ENCODE data around the gene ABTB2. TPM values are rescaled to one million over a fixed set of nuclear protein-coding genes. Genes with fewer than 3 reads are reported as not detected.

Gene ABTB2
- total and polyA plus RNA-seq, 10 of the 15 experiments (the other 5 are each of a cell fraction or from before 2014, with no cell fraction given) = 0.13 to 2.1 (median 0.72) TPM

DNA sequence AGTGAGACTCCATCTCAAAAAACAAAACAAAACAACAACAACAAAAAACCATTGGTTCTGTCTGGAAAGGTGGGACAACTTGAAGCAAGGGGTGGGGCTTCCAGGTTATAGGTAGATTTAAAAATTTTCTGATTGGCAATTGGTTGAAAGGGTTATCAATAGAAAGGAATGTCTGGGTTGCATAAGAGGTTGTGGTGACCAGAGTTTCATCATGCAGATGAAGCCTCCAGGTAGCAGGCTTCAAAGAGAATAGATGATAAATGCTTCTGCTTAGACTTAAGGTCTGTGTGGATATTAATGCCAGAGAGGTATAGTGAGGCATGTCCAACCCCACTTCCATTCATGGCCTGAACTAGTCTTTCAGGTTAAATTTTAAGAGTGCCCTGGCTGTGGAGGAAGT is 135.8 kb downstream of the ABTB2 start:
- Histone ChIP-seq H3K4me3 (no peak overlapping the region), H3K4me1 (ENCODE audit: control insufficient read depth, insufficient read depth, low read length) (no peaks in the 10 kb centered on the region), H3K79me2 (ENCODE audit: control insufficient read depth, insufficient read depth, low read length) (no peaks in the 10 kb centered on the region), H3K27ac (ENCODE audit: control insufficient read depth, insufficient read depth) (no peak overlapping the region), H2AFZ (ENCODE audit: control insufficient read depth, low read depth, low read length) (no peak overlapping the region), H3K4me2 (ENCODE audit: control insufficient read depth, insufficient read depth) (no peak overlapping the region), H3K36me3 (ENCODE audit: control insufficient read depth in 2 of 2, insufficient read depth in 2 of 2, low read length in 1 of 2) (no peaks in the 10 kb centered on the region), H3K27me3 (replicated peaks in 1 of 2; ENCODE audit: control insufficient read depth in 2 of 2, insufficient read depth in 2 of 2, low read length in 1 of 2) (no peaks in the 10 kb centered on the region; a peak in 1 of 4 replicates), H3K9ac (ENCODE audit: control insufficient read depth, insufficient read depth, low read length) (no peak overlapping the region), H3K9me3 (replicated peaks; ENCODE audit: control insufficient read depth, insufficient read depth, low read length) (no peaks in the 10 kb centered on the region), H4K20me1 (ENCODE audit: control insufficient read depth, insufficient read depth) (no peaks in the 10 kb centered on the region; the same call in 1 of the 2 replicates)
- ATAC-seq = no peak
- DNase-seq (ENCODE audit: low read depth, low spot score) = no peak
- ChIA-PET POLR2A (no interaction called here), RAD21 (ENCODE audit: unreplicated experiment) (no interaction called here), SMC1A (ENCODE audit: uncharacterized antibody, unreplicated experiment) (interaction anchor here (0.7 to 3.8 kb wide), 3 partner anchors 11 to 135 kb away, joined by 3 to 10 read pairs (median 5); no protein-coding TSS in a partner anchor), CTCF (no interaction called here)
- no peak for FAIRE-seq
- BruUV-seq (replicated peaks) = no TSS peak
- TF ChIP-seq YBX1 (IDR thresholded peaks at IDR 0.05) (no peak), POLR2A (IDR thresholded peaks at IDR 0.05; ENCODE audit: low read depth, low read length) (no peak), KDM1A (IDR thresholded peaks at IDR 0.05; ENCODE audit: borderline replicate concordance) (no peak)
- intact Hi-C loops (cut with micrococcal nuclease; ENCODE audit: unreplicated experiment) (no loop called here), in situ Hi-C loops (cut with MboI) (no loop called here)

DNA sequence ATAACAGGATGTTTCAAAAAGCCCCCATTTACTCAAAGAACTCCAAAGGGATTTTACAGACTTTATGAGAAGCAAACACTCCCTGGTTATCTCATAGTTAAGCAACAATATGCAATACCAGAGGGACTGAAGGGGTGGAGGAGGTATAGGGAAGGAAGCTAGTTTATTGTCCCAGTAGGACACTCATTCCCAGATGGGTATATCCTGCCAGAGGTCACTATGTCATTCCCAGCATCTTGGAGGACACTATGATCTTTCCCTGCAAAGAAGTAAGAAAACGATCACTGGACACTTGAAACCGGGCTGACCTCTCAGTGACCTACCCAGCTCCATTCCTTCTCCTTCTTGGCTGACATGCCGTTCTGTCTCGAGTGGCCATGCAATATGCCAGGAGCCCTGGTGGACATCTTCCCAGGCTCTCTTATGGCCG is 137.9 kb downstream of the ABTB2 start:
- no peaks in the 10 kb centered on the region for H3K79me2 ChIP-seq (ENCODE audit: control insufficient read depth, insufficient read depth, low read length)
- H3K4me3 ChIP-seq = no peak overlapping the region
- RAD21 ChIA-PET (ENCODE audit: unreplicated experiment) = interaction anchor here (1.5 kb wide), 1 partner anchor 46 kb away, joined by 5 read pairs; no protein-coding TSS in a partner anchor
- H3K4me2 ChIP-seq (ENCODE audit: control insufficient read depth, insufficient read depth) = no peak overlapping the region
- FAIRE-seq = no peak
- H2AFZ ChIP-seq (ENCODE audit: control insufficient read depth, low read depth, low read length) = no peak overlapping the region
- no peak for TF ChIP-seq STAT1 (conservative IDR thresholded peaks at IDR 0.05)
- no peak for TF ChIP-seq RELA (IDR thresholded peaks at IDR 0.05; ENCODE audit: borderline replicate concordance, partially characterized antibody)
- no peak for TF ChIP-seq RUNX3 (IDR thresholded peaks at IDR 0.05; ENCODE audit: low read length)
- TF ChIP-seq ATF7 (IDR thresholded peaks at IDR 0.05; ENCODE audit: low read depth) = no peak
- TF ChIP-seq HDAC2 (IDR thresholded peaks at IDR 0.05) = no peak
- TF ChIP-seq ZNF217 (IDR thresholded peaks at IDR 0.05) = no peak
- no peak for TF ChIP-seq RFX5 (IDR thresholded peaks at IDR 0.05; ENCODE audit: low read depth, low read length)
- DNase-seq (ENCODE audit: low read depth, low spot score) = no peak
- intact Hi-C loops (cut with micrococcal nuclease; ENCODE audit: unreplicated experiment) = no loop called here
- 55% methylated on average over 5 of the region's 5 CpGs for WGBS (ENCODE audit: insufficient coverage, insufficient replicate concordance, low lambda C conversion rate, missing lambda C conversion rate)
- H3K27me3 ChIP-seq (replicated peaks in 1 of 2; ENCODE audit: control insufficient read depth in 2 of 2, insufficient read depth in 2 of 2, low read length in 1 of 2) = no peaks in the 10 kb centered on the region; a peak in 1 of 4 replicates
- in situ Hi-C loops (cut with MboI) = no loop called here
- ATAC-seq = no peak
- H3K9me3 ChIP-seq (replicated peaks; ENCODE audit: control insufficient read depth, insufficient read depth, low read length) = no peaks in the 10 kb centered on the region
- POLR2A ChIA-PET = no interaction called here
- no peaks in the 10 kb centered on the region for H3K36me3 ChIP-seq (ENCODE audit: control insufficient read depth in 2 of 2, insufficient read depth in 2 of 2, low read length in 1 of 2)
- H3K4me1 ChIP-seq (ENCODE audit: control insufficient read depth, insufficient read depth, low read length) = no peaks in the 10 kb centered on the region; the same call in 1 of the 2 replicates
- SMC1A ChIA-PET (ENCODE audit: uncharacterized antibody, unreplicated experiment) = no interaction called here
- no peaks in the 10 kb centered on the region; the same call in 1 of the 2 replicates for H4K20me1 ChIP-seq (ENCODE audit: control insufficient read depth, insufficient read depth)
- no peak overlapping the region for H3K9ac ChIP-seq (ENCODE audit: control insufficient read depth, insufficient read depth, low read length)
- CTCF ChIA-PET = no interaction called here
- no TSS peak for BruUV-seq (replicated peaks)
- H3K27ac ChIP-seq (ENCODE audit: control insufficient read depth, insufficient read depth) = no peak overlapping the region
